Trophoblast cell (in vitro differentiated cells and primary cell): ENCODE results near the gene FOXO6.

Experiments used
- DNase-seq, 2 donors: peaks; one replicate each; pipeline ENCODE4 v3.0.0-alpha.2; 2016
- H2AFZ ChIP-seq: 2 replicates; pipeline ENCODE4 v1.6.1; 2013; ENCODE audit warnings: low read length, moderate library complexity, mild to moderate bottlenecking; ENCODE audit not compliant: insufficient read depth, poor library complexity
- H2AK5ac ChIP-seq: 2 replicates; pipeline ENCODE4 v1.6.1; 2013; ENCODE audit warnings: mild to moderate bottlenecking, low read length
- H2BK120ac ChIP-seq: 2 replicates; pipeline ENCODE4 v1.6.1; 2013; ENCODE audit warnings: low read length, mild to moderate bottlenecking, moderate library complexity; ENCODE audit not compliant: insufficient read depth, poor library complexity
- H2BK12ac ChIP-seq: 2 replicates; pipeline ENCODE4 v1.6.1; 2013; ENCODE audit warnings: mild to moderate bottlenecking, low read length, moderate library complexity
- H2BK5ac ChIP-seq: 2 replicates; pipeline ENCODE4 v1.6.1; 2013; ENCODE audit warnings: low read length, low read depth, moderate library complexity, mild to moderate bottlenecking; ENCODE audit not compliant: poor library complexity
- H3K14ac ChIP-seq: 2 replicates; pipeline ENCODE4 v1.6.1; 2013; ENCODE audit warnings: mild to moderate bottlenecking, low read length
- H3K18ac ChIP-seq: 2 replicates; pipeline ENCODE4 v1.6.1; 2013; ENCODE audit warnings: mild to moderate bottlenecking, low read length
- H3K23ac ChIP-seq: 2 replicates; pipeline ENCODE4 v1.6.1; 2013; ENCODE audit warnings: low read length
- H3K27ac ChIP-seq: 2 replicates; pipeline ENCODE4 v1.5.1; 2013; ENCODE audit warnings: low read depth, mild to moderate bottlenecking, inconsistent platforms, low read length, moderate library complexity
- H3K27me3 ChIP-seq: 2 replicates; pipeline ENCODE4 v1.6.1; 2013; ENCODE audit warnings: inconsistent platforms, mild to moderate bottlenecking, low read length, moderate library complexity; ENCODE audit not compliant: insufficient read depth
- H3K36me3 ChIP-seq, 2 experiments: 1 replicate in 1 of 2; 2 replicates in 1 of 2; pipeline ENCODE4 v1.6.1; 2013; ENCODE audit warnings: low read length in 2 of 2, mild to moderate bottlenecking in 2 of 2, moderate library complexity in 1 of 2; ENCODE audit not compliant: insufficient read depth in 2 of 2, control insufficient read depth in 1 of 2
- H3K4ac ChIP-seq: 2 replicates; pipeline ENCODE4 v1.6.1; 2013; ENCODE audit warnings: low read depth, mild to moderate bottlenecking, low read length, moderate library complexity
- H3K4me1 ChIP-seq, 2 experiments: 1 replicate in 1 of 2; 2 replicates in 1 of 2; pipeline ENCODE4 v1.6.1; 2013; ENCODE audit warnings: low read length in 2 of 2, mild to moderate bottlenecking in 2 of 2, moderate library complexity in 1 of 2; ENCODE audit not compliant: insufficient read depth in 2 of 2, control insufficient read depth in 1 of 2
- H3K4me2 ChIP-seq: 2 replicates; pipeline ENCODE4 v1.6.1; 2013; ENCODE audit warnings: inconsistent platforms, mild to moderate bottlenecking, low read length, moderate library complexity
- H3K4me3 ChIP-seq: 2 replicates; pipeline ENCODE4 v1.5.1; 2013; ENCODE audit warnings: mild to moderate bottlenecking, low read depth, low read length, inconsistent platforms
- H3K79me1 ChIP-seq: one replicate; pipeline ENCODE4 v1.6.1; 2013; ENCODE audit warnings: low read length
- H3K79me2 ChIP-seq: 2 replicates; pipeline ENCODE4 v1.6.1; 2013; ENCODE audit warnings: low read length, mild to moderate bottlenecking; ENCODE audit not compliant: control insufficient read depth, insufficient read depth, poor library complexity
- H3K9ac ChIP-seq: 2 replicates; pipeline ENCODE4 v1.6.1; 2013; ENCODE audit warnings: mild to moderate bottlenecking, low read length
- H3K9me3 ChIP-seq: 2 replicates; pipeline ENCODE4 v1.6.1; 2013; ENCODE audit warnings: low read depth, mild to moderate bottlenecking, control low read depth, inconsistent platforms, low read length; ENCODE audit not compliant: insufficient read depth
- H4K12ac ChIP-seq: 2 replicates; pipeline ENCODE4 v1.6.1; 2013; ENCODE audit warnings: low read depth, mild to moderate bottlenecking, low read length, moderate library complexity
- H4K8ac ChIP-seq: 2 replicates; pipeline ENCODE4 v1.6.1; 2013; ENCODE audit warnings: low read depth, mild to moderate bottlenecking, low read length, moderate library complexity
- H4K91ac ChIP-seq: one replicate; pipeline ENCODE4 v1.6.1; 2013; ENCODE audit warnings: low read depth, mild to moderate bottlenecking, low read length, moderate library complexity
- WGBS: extraction: QIAGEN DNeasy Blood & Tissue Kit; methylation state at CpG from one replicate; pipeline ENCODE4 v1.1.7; 2013; ENCODE audit warnings: missing lambda C conversion rate; ENCODE audit not compliant: insufficient read length, insufficient coverage; ENCODE audit errors: extremely low coverage; 5-methylcytosine and 5-hydroxymethylcytosine counted together

The FOXO6 gene

DNA sequence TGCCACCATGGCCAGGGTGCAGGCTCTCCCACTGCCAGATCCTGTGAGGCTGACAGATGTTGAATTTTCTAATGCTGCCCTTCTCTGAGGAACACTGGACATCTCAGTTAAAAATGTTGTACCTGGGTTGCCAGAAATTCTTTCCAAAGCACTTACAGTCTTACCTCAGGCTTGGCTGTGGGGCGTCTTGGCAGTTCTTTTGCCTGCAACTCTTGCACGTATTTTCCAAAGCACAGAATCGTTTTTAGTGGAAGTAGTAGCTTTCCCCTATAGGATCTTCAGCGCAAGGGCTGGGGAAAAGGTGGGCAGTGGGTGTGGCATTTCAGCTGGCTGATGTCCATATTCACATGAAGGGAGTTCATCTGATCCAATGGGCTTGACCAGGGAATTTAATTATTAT is 69.3 kb downstream of the FOXO6 start:
- no peak overlapping the region for H2BK12ac ChIP-seq
- no peaks in the 10 kb centered on the region for H3K9me3 ChIP-seq
- H4K8ac ChIP-seq: no peak overlapping the region
- no peak overlapping the region for H3K4me3 ChIP-seq
- no CpG with 5 or more reads among the region's 4 CpGs for WGBS
- no peak overlapping the region for H3K14ac ChIP-seq
- peaks cover 30% of the 10 kb centered on the region for H3K79me1 ChIP-seq
- no peak overlapping the region for H3K9ac ChIP-seq
- H2AFZ ChIP-seq: no peak overlapping the region
- DNase-seq: no peak
- no peak overlapping the region for H4K91ac ChIP-seq
- H3K4me2 ChIP-seq: no peak overlapping the region
- H2BK120ac ChIP-seq: no peak overlapping the region
- H3K27me3 ChIP-seq: no peaks in the 10 kb centered on the region
- no peak overlapping the region for H3K4ac ChIP-seq
- no peak overlapping the region for H2AK5ac ChIP-seq
- no peaks in the 10 kb centered on the region for H3K36me3 ChIP-seq
- H3K79me2 ChIP-seq: peaks cover 3% of the 10 kb centered on the region
- H4K12ac ChIP-seq: no peak overlapping the region
- no peak overlapping the region for H3K23ac ChIP-seq
- no peak overlapping the region for H3K27ac ChIP-seq
- no peak overlapping the region for H2BK5ac ChIP-seq
- no peak overlapping the region for H3K18ac ChIP-seq
- H3K4me1 ChIP-seq: peaks cover 19 to 26% of the 10 kb centered on the region in 2 experiments

GRCh38 chr1:41431490-41432350 is 70.5 kb downstream of the FOXO6 start:
- H3K4ac ChIP-seq: peak overlapping the region; percentile 13
- no peaks in the 10 kb centered on the region for H3K36me3 ChIP-seq
- peak overlapping the region; percentile 8 for H2AFZ ChIP-seq
- peaks cover 40% of the 10 kb centered on the region for H3K79me1 ChIP-seq
- H4K12ac ChIP-seq: no peak overlapping the region
- peak overlapping the region; percentile 73 for H2AK5ac ChIP-seq
- H4K8ac ChIP-seq: no peak overlapping the region
- H3K4me3 ChIP-seq: no peak overlapping the region
- H2BK12ac ChIP-seq: peak overlapping the region; percentile 60
- no peak overlapping the region for H2BK5ac ChIP-seq
- H3K4me1 ChIP-seq: peaks cover 27 to 37% of the 10 kb centered on the region in 2 experiments
- H3K18ac ChIP-seq: peak overlapping the region; percentile 35
- H3K23ac ChIP-seq: no peak overlapping the region
- peak overlapping the region; percentile 39 for H2BK120ac ChIP-seq
- no peak for DNase-seq
- H3K14ac ChIP-seq: peak overlapping the region; percentile 67
- no peak overlapping the region for H3K9ac ChIP-seq
- no peak overlapping the region for H3K27ac ChIP-seq
- peaks cover 7% of the 10 kb centered on the region for H3K79me2 ChIP-seq
- no peak overlapping the region for H3K4me2 ChIP-seq
- WGBS: no CpG with 5 or more reads among the region's 20 CpGs
- no peaks in the 10 kb centered on the region for H3K27me3 ChIP-seq
- no peaks in the 10 kb centered on the region for H3K9me3 ChIP-seq
- H4K91ac ChIP-seq: peak overlapping the region; percentile 48
